HG03460 (cell line): ENCODE measurements around the gene RIT2.

Experiments used
- ATAC-seq: cut with Tn5 transposase; IDR thresholded peaks from one replicate; pipeline ENCODE4 v1.9.1; 2021; ENCODE audit not compliant: unreplicated experiment

RIT2 gene

GRCh38 chr18:42936289-42936688 lies 179.2 kb downstream of the RIT2 start:
- no peak for ATAC-seq

- ATAC-seq = no peak
Observed at GRCh38 chr18:42931491-42931890, 184.0 kb downstream of the RIT2 start.

GRCh38 chr18:42929857-42930256 lies 185.6 kb downstream of the RIT2 start:
- no peak for ATAC-seq

- no peak for ATAC-seq
Observed at GRCh38 chr18:42929181-42929580, 186.3 kb downstream of the RIT2 start.

- no peak for ATAC-seq
Observed at GRCh38 chr18:42925036-42925435, 190.4 kb downstream of the RIT2 start.

DNA sequence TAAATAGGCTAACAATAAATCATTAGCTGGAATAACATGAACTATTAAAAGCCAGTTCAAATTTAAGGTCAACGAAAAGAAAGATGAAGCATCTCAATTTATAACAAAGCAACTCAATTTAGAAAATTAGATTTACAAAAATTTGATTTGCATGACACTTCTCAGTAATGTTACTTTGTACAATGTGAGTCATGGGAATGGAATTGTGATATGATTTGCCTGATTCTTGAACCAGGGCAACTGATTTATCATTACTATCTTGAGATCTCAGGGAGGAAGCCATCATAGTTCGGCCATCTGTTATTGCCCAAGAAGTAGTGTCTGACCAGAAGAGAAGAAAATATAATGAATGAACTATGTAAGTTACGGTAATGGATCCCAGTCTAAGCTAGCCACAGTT lies 193.1 kb downstream of the RIT2 start:
- ATAC-seq = no peak

GRCh38 chr18:42921226-42921737 lies 194.2 kb downstream of the RIT2 start:
- ATAC-seq = no peak

GRCh38 chr18:42920621-42921020 lies 194.9 kb downstream of the RIT2 start:
- no peak for ATAC-seq

- ATAC-seq = no peak
Observed at GRCh38 chr18:42915299-42915698, 200.2 kb downstream of the RIT2 start.

- ATAC-seq = no peak
Observed at GRCh38 chr18:42914476-42914875, 201.0 kb downstream of the RIT2 start.

DNA sequence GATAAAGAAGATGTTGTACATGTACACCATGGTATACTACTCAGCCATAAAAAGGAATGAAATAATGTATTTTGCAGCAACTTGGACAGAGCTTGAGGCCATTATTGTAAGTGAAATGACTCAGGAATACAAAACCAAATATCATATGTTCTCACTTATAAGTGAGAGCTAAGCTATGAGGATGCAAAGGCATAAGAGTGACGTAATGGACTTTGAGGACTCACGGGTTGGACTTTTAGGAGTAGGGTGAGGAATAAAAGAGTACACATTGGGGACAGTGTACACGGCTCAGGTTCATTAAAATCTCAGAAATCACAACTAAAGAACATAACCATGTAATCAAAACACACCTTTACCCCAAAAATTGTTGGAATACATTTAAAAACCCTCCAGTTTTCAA lies 206.4 kb downstream of the RIT2 start:
- ATAC-seq = no peak

DNA sequence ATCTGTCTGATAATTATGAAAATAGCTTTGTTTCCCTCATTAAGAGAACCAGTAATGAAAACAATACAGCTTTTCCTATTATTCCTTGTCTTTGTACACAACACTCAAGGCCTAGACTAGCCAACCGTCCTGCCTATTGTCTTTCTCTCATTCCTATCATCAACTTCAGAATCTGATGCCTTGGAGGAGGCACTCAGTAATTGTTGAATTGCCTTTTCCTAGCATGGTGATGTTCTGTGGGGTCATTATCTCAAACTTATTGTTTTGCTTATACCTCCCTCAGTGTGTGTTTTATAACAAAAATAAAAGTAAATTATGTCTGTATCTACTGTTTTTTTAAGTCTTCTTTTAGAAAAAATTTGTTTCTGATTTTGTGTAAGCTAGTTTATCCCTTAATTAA lies 208.7 kb downstream of the RIT2 start:
- no peak for ATAC-seq

DNA sequence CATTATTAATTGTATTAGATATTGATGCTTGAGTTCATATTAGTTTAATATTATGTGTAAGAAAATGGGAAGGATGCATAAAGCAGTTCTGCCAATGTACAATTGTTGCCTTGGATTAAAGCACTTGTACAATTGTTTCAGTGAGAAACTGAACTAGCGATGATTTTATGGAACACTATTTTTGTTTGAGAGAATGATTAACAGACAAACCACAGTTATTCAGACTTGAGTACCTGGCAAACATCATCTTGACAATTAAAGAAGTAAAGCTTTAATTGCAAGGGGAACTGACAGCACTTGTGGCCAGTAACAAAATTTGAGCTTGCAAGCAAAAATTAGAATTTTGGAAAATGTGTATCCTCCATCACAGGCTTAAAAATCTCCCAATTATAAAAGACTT lies 214.3 kb downstream of the RIT2 start:
- no peak for ATAC-seq

DNA sequence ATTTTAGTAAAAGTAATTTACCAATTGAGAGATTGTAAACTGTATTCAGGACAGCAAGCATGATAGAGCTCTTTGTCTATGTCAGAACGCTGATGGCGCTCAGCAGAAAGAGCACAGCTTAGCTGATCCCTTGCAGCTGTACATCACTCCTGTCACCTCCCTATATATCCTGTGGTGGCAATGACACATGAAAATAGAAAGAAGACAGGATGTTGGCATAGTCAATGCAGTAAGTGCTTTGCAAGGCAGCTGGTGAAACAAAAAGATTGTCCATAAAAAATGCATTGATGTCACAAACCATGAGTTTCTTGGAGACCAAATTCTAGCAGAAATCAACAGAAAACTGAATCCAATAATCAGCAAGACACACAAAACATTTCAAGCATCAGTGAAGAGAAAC lies 221.5 kb downstream of the RIT2 start:
- no peak for ATAC-seq

DNA sequence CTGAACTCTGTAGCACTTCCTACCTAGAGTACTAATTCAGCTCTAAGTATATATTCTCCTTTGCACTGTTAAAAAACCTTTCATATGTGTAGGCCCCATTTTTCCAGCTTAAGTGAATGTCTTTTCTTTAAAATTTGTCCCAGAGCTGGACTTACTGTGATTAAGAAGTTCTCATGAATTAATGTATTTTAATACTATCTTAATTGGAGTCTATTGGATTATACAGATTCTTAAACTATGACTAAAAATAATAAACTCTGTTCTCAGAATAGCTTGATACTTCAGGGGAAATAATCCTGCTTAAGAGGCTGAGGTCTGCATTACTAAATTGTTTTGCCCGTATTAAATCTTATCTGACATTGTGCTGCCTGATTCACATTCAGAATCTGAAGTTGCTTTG lies 223.3 kb downstream of the RIT2 start:
- ATAC-seq = no peak

GRCh38 chr18:42891705-42892104 lies 223.8 kb downstream of the RIT2 start:
- no peak for ATAC-seq

DNA sequence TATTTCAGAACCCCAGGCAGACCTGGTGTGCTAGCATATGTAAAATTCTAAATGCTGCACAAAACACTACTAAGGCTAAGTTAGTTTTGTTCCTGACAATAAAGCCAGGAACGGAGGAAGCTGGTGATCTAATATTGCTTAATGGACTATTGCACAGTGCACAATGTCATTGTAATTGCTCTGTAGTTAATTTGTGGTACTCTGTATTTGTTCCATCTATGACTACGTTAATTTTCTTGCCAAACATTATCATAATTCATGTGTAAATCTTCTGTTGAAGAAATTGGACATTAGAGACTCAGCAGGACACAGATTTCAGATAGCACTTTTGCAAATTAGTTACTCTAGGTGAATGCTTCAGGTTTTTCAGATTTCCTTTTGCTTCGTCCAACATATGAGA lies 232.3 kb downstream of the RIT2 start:
- ATAC-seq = no peak

DNA sequence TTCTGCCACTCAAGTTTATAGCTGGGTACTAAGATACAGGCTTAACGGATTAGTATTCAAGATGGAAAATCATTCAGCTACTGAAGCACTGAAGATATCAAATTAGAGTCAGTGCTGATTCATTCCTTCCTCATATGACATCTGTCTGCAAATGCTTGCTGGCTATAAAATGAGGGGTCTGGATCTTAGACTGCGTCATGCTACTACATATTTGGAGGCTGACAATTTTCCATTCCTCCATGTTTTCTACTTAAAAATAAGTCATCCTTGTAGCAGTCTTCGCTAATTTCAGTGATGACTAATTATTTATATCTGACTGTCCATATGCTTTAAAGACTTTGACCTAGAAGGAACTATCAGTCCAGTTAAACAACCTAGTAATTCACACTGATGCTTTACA lies 233.4 kb downstream of the RIT2 start:
- no peak for ATAC-seq

DNA sequence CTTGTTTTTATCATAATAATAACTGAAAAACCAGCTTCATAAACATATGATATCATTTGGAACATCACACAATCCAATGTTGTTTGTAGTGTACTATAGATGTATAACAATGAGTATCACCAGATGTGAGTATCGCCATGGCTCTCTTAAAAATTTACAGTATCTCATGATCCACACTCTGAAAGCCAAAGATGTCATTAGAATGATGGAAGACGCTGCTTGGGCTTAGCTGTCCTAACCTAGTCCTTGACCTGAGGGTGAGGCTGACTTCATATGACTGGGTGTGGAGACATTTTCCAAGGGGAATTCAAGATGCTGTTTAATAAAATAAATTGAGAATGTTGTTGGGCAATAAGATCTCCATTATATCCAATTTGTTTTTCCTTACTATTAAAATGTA lies 242.6 kb downstream of the RIT2 start:
- no peak for ATAC-seq

DNA sequence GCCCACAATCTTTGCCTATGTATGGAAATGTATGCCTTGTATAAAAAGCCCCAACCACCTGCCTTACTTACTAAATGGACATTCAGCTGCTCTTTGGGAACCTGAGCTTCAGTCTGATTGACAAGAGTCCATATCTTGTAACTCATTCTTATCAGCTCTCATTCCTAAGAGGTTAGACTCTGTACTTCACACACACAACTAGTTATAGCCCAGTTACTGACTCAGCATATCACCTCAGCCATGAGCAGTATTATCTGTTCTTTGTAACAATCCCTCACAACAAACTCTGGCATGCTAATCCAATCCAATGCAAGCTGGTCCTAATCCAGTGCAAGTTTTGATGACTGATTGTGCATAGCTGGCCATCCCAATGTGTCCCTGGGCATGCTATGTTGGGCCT lies 250.6 kb downstream of the RIT2 start:
- no peak for ATAC-seq

GRCh38 chr18:42861271-42861670 lies 254.2 kb downstream of the RIT2 start:
- no peak for ATAC-seq

- no peak for ATAC-seq
Observed at GRCh38 chr18:42860548-42860947, 254.9 kb downstream of the RIT2 start.

DNA sequence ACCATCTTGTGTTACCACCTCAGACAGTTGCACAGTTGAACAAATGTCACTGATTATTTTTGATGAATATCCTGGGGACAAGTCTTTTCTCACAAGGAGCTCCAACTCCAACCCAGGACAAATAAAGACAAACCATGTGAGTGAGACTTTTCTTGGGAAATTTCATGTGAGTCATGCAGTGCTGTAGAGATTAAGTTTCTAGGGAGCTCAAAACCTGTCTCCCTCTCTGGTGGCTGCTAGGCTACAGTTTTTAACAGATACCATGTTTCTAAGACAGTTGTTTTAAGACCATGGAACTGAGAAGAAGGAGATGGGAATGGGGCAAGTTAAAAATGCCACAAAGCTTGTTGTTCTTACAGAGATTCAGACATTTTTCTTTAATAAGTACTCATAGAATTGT lies 255.5 kb downstream of the RIT2 start:
- no peak for ATAC-seq

DNA sequence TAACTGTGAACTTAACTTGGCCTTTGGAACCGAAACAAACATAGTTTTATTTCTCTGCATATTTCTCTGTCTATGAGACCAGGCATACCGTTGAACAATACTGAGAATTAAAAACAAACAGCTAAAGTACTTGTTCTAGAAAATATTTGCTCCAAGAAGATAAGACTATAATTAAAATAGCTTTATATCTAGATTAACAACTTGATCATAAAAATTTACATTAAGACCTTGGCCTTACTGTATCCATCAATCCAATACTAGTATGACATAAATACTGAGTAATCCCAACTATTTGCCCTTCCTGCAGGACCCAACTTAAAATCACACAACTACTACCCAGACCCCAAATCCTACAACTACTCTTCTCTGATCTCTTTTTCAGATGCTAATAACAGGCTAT lies 260.9 kb downstream of the RIT2 start:
- no peak for ATAC-seq
